Measurements from ENCODE around the gene FOXP1. TPM values are rescaled to one million over a fixed set of nuclear protein-coding genes. Genes with fewer than 3 reads are reported as not detected.

Gene FOXP1
- total and polyA plus RNA-seq, 3 experiments from 2014 or later: 142 to 185 (median 147) TPM

DNA sequence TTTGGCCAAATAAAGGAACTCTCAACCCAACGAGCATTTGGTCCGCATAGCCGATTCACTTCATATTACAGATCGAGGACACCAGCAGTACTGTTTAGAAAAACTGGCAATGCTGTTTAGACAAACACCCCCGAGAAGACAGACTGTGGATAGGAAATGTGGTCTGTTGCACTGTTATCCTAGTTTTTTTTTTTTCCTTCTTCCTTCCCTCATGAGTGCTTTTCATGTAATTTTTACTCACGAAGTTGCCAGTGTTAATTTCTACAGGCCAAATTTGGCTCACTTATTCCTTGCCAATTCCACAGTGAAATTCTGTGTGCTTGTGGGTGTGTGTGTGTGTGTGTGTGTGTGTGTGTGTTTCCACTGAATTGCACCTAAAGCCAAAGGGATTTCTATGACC, 165.7 kb downstream of the FOXP1 start:
- H3K9me3 ChIP-seq (ENCODE audit: low read length): no peaks in the 10 kb centered on the region
- no peaks in the 10 kb centered on the region for H3K36me3 ChIP-seq (ENCODE audit: insufficient read depth, low read length)
- POLR2A ChIA-PET: interaction anchor here (0.7 kb wide), 1 partner anchor 76 kb away, joined by 8 read pairs; no protein-coding TSS in a partner anchor
- H3K4me1 ChIP-seq (ENCODE audit: insufficient read depth, low read length): peaks cover 88% of the 10 kb centered on the region
- CTCF ChIA-PET: interaction anchor here (0.7 to 1.7 kb wide), 9 partner anchors 8 to 120 kb away, joined by 3 to 6 read pairs (median 3); no protein-coding TSS in a partner anchor
- no peak overlapping the region for H3K4me3 ChIP-seq (ENCODE audit: low read length)
- no peaks in the 10 kb centered on the region for H3K27me3 Mint-ChIP-seq
- peaks cover 0 to 5% (median 5%) of the 10 kb centered on the region in 3 donors for H3K36me3 Mint-ChIP-seq
- peak overlapping the region in 6 of 8 donors; percentile 5 to 95 (median 48) for H3K27ac Mint-ChIP-seq
- no peak for DNase-seq
- H3K27ac ChIP-seq (ENCODE audit: low read depth, low read length): no peak overlapping the region
- H3K4me1 Mint-ChIP-seq: peaks cover 82 to 97% (median 90%) of the 10 kb centered on the region in 3 donors
- H3K4me3 Mint-ChIP-seq: peak overlapping the region in 1 of 7 donors; percentile 35
- H3K9me3 Mint-ChIP-seq: no peaks in the 10 kb centered on the region
- H3K27me3 ChIP-seq (ENCODE audit: insufficient read depth, low read length, poor library complexity, severe bottlenecking): no peaks in the 10 kb centered on the region

DNA sequence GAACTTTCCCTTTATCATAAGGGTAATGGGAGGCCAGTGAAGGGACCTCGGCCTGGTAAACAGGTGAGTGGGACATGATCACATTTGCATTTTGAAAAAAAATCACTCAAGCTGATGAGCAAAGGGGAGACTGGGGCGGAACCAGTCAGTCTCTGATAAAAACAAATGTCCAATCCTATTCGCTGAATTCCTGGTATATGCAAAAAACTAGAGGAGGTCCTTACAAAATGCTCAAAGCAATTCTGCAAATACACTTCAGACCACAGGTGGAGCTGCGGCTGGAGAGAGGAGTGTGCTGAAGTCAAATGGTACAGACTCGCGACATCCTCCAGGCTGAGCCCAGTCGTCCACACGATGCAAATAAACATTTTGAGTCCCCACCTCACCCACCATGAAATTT, 166.7 kb downstream of the FOXP1 start:
- Mint-ChIP-seq H3K27ac (peak overlapping the region; percentile 58 to 95 (median 74)), H3K4me3 (peak overlapping the region in 5 of 7 donors; percentile 2 to 61 (median 50)), H3K4me1 (peaks cover 75 to 97% (median 90%) of the 10 kb centered on the region in 3 donors), H3K36me3 (peaks cover 0 to 8% (median 5%) of the 10 kb centered on the region in 3 donors), H3K9me3 (no peaks in the 10 kb centered on the region), H3K27me3 (no peaks in the 10 kb centered on the region)
- CTCF ChIA-PET: interaction anchor here (0.9 to 1.7 kb wide), 7 partner anchors 9 to 93 kb away, joined by 3 to 6 read pairs (median 3); no protein-coding TSS in a partner anchor
- peak in 3 of 5 donors; percentile 40 to 76 (median 60) for DNase-seq
- Histone ChIP-seq H3K27ac (ENCODE audit: low read depth, low read length) (no peak overlapping the region), H3K27me3 (ENCODE audit: insufficient read depth, low read length, poor library complexity, severe bottlenecking) (no peaks in the 10 kb centered on the region), H3K9me3 (ENCODE audit: low read length) (no peaks in the 10 kb centered on the region), H3K36me3 (ENCODE audit: insufficient read depth, low read length) (no peaks in the 10 kb centered on the region), H3K4me1 (ENCODE audit: insufficient read depth, low read length) (peaks cover 84% of the 10 kb centered on the region), H3K4me3 (ENCODE audit: low read length) (peak overlapping the region; percentile 23)
- POLR2A ChIA-PET: no interaction called here

DNA sequence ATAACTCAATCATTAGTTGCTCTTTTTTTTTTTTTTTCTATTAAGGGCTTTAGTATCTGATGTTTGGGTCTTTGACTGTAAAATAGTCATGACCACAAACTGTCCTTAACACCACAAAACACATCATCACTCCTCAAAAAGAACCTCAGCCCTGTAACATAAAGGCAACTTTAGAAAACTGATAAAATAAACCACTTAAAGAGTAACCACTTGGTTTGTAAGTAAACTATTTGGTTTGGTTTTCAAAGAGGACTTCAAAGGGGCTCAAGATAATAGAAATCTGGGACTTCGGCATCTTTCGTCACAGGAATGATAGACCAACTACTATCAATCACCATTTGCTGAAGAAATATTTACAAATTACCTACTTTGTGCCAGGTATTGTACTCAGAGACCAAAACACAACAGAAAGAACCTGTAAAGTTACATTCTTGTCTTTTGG, 167.8 kb downstream of the FOXP1 start:
- Mint-ChIP-seq H3K4me1 (peaks cover 68 to 95% (median 89%) of the 10 kb centered on the region in 3 donors), H3K36me3 (peaks cover 0 to 14% (median 7%) of the 10 kb centered on the region in 3 donors), H3K27ac (peak overlapping the region; percentile 62 to 96 (median 86)), H3K4me3 (peak overlapping the region; percentile 15 to 75 (median 62)), H3K27me3 (no peaks in the 10 kb centered on the region), H3K9me3 (no peaks in the 10 kb centered on the region)
- Histone ChIP-seq H3K27me3 (ENCODE audit: insufficient read depth, low read length, poor library complexity, severe bottlenecking) (no peaks in the 10 kb centered on the region), H3K9me3 (ENCODE audit: low read length) (no peaks in the 10 kb centered on the region), H3K4me3 (ENCODE audit: low read length) (no peak overlapping the region), H3K27ac (ENCODE audit: low read depth, low read length) (no peak overlapping the region), H3K4me1 (ENCODE audit: insufficient read depth, low read length) (peaks cover 76% of the 10 kb centered on the region), H3K36me3 (ENCODE audit: insufficient read depth, low read length) (no peaks in the 10 kb centered on the region)
- peak in 2 of 5 donors; percentile 71 to 72 for DNase-seq
- CTCF ChIA-PET: interaction anchor here (0.9 kb wide), 1 partner anchor 13 kb away, joined by 3 read pairs; no protein-coding TSS in a partner anchor
- POLR2A ChIA-PET: no interaction called here

DNA sequence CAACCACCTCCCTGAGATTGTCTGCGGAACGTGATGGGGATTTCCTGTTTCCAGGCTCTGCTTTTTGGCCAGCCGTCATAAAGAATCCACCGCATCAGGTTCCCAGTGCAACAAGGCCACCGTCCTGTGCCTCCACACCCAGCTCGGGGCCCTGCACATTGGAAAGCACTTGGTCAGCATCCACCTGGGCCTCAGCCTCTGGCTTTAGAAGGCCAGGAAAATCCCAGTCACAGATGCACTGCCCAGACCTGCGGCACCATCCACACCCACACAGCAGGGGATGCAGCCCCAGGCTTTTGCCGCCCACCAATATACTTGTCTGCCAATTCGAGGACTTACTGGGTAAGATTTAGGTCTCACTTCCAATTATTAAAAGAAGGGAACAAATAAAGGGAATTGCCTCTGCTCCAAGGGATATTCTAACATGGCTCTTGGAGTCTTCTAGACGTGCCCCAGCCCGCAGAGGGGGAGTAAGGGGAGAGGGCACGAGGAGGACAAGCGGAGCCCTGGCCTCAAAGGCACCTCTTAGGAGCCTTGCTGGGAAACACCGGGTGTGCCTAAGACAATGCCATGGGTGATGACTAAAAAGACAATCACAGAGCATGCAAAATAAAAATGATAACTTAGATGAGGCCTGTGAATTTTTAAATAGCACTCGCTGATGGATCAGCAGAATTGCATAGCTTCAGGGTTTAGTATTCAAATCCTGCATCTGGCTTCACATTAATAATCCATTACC, 169.2 kb downstream of the FOXP1 start:
- H3K27ac ChIP-seq (ENCODE audit: low read depth, low read length): no peak overlapping the region
- POLR2A ChIA-PET: no interaction called here
- no peaks in the 10 kb centered on the region for H3K9me3 ChIP-seq (ENCODE audit: low read length)
- Mint-ChIP-seq H3K36me3 (peaks cover 0 to 18% (median 7%) of the 10 kb centered on the region in 3 donors), H3K27me3 (no peaks in the 10 kb centered on the region), H3K4me1 (peaks cover 65 to 97% (median 90%) of the 10 kb centered on the region in 3 donors), H3K9me3 (no peaks in the 10 kb centered on the region), H3K27ac (peak overlapping the region in 6 of 8 donors; percentile 29 to 96 (median 80)), H3K4me3 (no peak overlapping the region)
- H3K4me1 ChIP-seq (ENCODE audit: insufficient read depth, low read length): peaks cover 83% of the 10 kb centered on the region
- no peaks in the 10 kb centered on the region for H3K36me3 ChIP-seq (ENCODE audit: insufficient read depth, low read length)
- CTCF ChIA-PET: no interaction called here
- DNase-seq: no peak
- H3K27me3 ChIP-seq (ENCODE audit: insufficient read depth, low read length, poor library complexity, severe bottlenecking): no peaks in the 10 kb centered on the region
- no peak overlapping the region for H3K4me3 ChIP-seq (ENCODE audit: low read length)

DNA sequence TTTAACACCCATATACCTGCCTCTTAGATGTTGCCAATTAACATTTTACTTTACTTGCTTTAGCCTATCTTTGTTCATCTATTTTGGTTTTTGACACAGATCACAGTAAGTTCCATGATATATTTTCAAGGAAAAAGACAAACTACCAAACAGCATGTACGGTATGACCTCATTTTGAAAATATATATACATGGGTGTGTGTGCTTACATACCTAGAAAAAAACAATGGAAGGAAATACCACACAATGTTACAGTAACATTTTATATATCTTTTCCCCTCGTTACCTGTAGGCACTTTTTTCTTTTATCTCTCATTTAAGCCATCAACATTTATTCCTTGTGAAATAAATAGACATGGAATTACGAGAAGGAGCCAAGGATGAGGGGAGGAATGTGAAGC, 170.0 kb downstream of the FOXP1 start:
- POLR2A ChIA-PET: no interaction called here
- H3K27ac Mint-ChIP-seq: peak overlapping the region in 5 of 8 donors; percentile 32 to 83 (median 52)
- peaks cover 76% of the 10 kb centered on the region for H3K4me1 ChIP-seq (ENCODE audit: insufficient read depth, low read length)

DNA sequence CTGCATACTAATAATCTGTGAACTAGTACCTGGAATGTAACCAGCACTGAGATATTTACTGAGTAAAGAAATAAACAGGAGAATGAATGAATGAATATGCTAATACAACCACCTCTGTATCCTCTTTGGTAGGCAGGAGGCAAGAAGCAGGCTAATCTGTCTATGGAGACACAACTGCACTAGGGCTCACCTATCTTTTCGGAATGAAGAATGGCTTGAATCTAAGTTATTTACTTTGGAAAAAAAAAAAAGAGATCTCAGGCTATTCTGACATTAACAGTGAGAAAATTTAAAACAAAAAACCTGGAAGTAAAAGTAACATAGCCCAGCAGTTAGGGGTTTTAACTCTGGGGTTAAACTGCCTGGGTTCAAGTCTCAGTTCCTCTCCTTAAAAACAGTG, 174.2 kb downstream of the FOXP1 start:
- peaks cover 37 to 91% (median 84%) of the 10 kb centered on the region in 3 donors for H3K4me1 Mint-ChIP-seq
- H3K27me3 Mint-ChIP-seq: no peaks in the 10 kb centered on the region
- Histone ChIP-seq H3K27me3 (ENCODE audit: insufficient read depth, low read length, poor library complexity, severe bottlenecking) (no peaks in the 10 kb centered on the region), H3K9me3 (ENCODE audit: low read length) (no peaks in the 10 kb centered on the region), H3K36me3 (ENCODE audit: insufficient read depth, low read length) (no peaks in the 10 kb centered on the region), H3K4me3 (ENCODE audit: low read length) (no peak overlapping the region), H3K27ac (ENCODE audit: low read depth, low read length) (no peak overlapping the region), H3K4me1 (ENCODE audit: insufficient read depth, low read length) (peaks cover 43% of the 10 kb centered on the region)
- no peak for DNase-seq
- H3K27ac Mint-ChIP-seq: peak overlapping the region in 4 of 8 donors; percentile 3 to 42 (median 28)
- ChIA-PET POLR2A (interaction anchor here (0.5 kb wide), 1 partner anchor 47 kb away, joined by 4 read pairs; no protein-coding TSS in a partner anchor), CTCF (interaction anchor here (1.2 kb wide), 1 partner anchor 9 kb away, joined by 4 read pairs; no protein-coding TSS in a partner anchor)
- no peak overlapping the region for H3K4me3 Mint-ChIP-seq
- no peaks in the 10 kb centered on the region for H3K9me3 Mint-ChIP-seq
- peaks cover 4 to 44% (median 9%) of the 10 kb centered on the region in 3 donors for H3K36me3 Mint-ChIP-seq

More for the DNA sequence above, 170.0 kb downstream of the FOXP1 start:
- no peak overlapping the region for H3K4me3 Mint-ChIP-seq
- DNase-seq: no peak
- peaks cover 69 to 99% (median 94%) of the 10 kb centered on the region in 3 donors for H3K4me1 Mint-ChIP-seq
- no peaks in the 10 kb centered on the region for H3K9me3 ChIP-seq (ENCODE audit: low read length)
- H3K4me3 ChIP-seq (ENCODE audit: low read length): no peak overlapping the region
- peaks cover 4 to 18% (median 8%) of the 10 kb centered on the region in 3 donors for H3K36me3 Mint-ChIP-seq
- no peaks in the 10 kb centered on the region for H3K27me3 Mint-ChIP-seq
- no peaks in the 10 kb centered on the region for H3K27me3 ChIP-seq (ENCODE audit: insufficient read depth, low read length, poor library complexity, severe bottlenecking)
- no peaks in the 10 kb centered on the region for H3K36me3 ChIP-seq (ENCODE audit: insufficient read depth, low read length)
- CTCF ChIA-PET: no interaction called here
- no peak overlapping the region for H3K27ac ChIP-seq (ENCODE audit: low read depth, low read length)
- no peaks in the 10 kb centered on the region for H3K9me3 Mint-ChIP-seq

DNA sequence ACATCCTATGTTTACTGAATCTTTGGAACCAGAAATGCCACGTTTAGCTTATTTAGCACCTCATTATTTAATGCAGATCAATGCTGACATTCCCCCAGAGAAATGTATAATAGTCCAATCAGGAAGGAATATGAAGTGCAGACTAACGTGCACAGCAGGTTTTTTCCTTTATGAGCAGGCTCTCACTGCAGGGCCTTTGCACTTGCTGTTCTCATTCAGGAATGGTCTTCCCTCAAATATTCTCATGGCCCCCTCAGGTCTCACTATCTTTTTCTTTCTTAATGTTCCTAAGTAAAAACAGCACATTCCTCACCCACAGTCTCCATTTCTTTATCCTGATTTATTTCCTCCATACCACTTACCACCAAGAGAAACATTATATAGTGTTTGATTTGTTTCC, 174.6 kb downstream of the FOXP1 start:
- no peak overlapping the region for H3K27ac ChIP-seq (ENCODE audit: low read depth, low read length)

DNA sequence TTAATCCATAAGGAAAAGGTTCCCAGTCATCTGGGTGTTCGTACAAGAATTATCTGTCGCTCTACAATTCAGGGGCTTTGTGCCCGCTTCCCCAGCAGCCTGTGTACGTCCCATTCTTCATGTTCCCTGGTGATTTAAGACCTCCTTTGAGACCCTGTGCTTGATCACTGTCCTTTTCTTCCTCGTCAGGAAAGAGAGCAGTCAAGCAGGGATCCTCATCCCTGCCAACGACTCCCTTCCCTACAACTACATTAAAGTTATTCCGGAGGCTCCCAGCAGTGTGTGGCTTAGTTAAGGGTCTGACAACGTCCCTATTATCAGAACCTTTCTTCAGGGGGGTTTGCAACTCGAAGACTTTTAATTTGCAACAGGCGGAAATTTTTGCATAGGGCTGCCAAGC, 175.7 kb downstream of the FOXP1 start:
- DNase-seq: no peak
- Mint-ChIP-seq H3K27ac (peak overlapping the region in 1 of 8 donors; percentile 63), H3K4me3 (no peak overlapping the region), H3K9me3 (no peaks in the 10 kb centered on the region), H3K4me1 (peaks cover 32 to 88% (median 78%) of the 10 kb centered on the region in 3 donors), H3K27me3 (no peaks in the 10 kb centered on the region), H3K36me3 (peaks cover 4 to 44% (median 9%) of the 10 kb centered on the region in 3 donors)
- H3K36me3 ChIP-seq (ENCODE audit: insufficient read depth, low read length): no peaks in the 10 kb centered on the region
- no peaks in the 10 kb centered on the region for H3K9me3 ChIP-seq (ENCODE audit: low read length)
- H3K27me3 ChIP-seq (ENCODE audit: insufficient read depth, low read length, poor library complexity, severe bottlenecking): no peaks in the 10 kb centered on the region
- POLR2A ChIA-PET: no interaction called here
- no peak overlapping the region for H3K4me3 ChIP-seq (ENCODE audit: low read length)
- H3K27ac ChIP-seq (ENCODE audit: low read depth, low read length): no peak overlapping the region
- CTCF ChIA-PET: no interaction called here
- peaks cover 39% of the 10 kb centered on the region for H3K4me1 ChIP-seq (ENCODE audit: insufficient read depth, low read length)

More for the DNA sequence above, 174.6 kb downstream of the FOXP1 start:
- POLR2A ChIA-PET: interaction anchor here (0.6 kb wide), 1 partner anchor 399 kb away, joined by 6 read pairs; no protein-coding TSS in a partner anchor
- Histone ChIP-seq H3K36me3 (ENCODE audit: insufficient read depth, low read length) (no peaks in the 10 kb centered on the region), H3K4me3 (ENCODE audit: low read length) (no peak overlapping the region), H3K4me1 (ENCODE audit: insufficient read depth, low read length) (peaks cover 38% of the 10 kb centered on the region), H3K27me3 (ENCODE audit: insufficient read depth, low read length, poor library complexity, severe bottlenecking) (no peaks in the 10 kb centered on the region), H3K9me3 (ENCODE audit: low read length) (no peaks in the 10 kb centered on the region)
- CTCF ChIA-PET: no interaction called here
- DNase-seq: no peak
- peaks cover 4 to 44% (median 9%) of the 10 kb centered on the region in 3 donors for H3K36me3 Mint-ChIP-seq
- H3K4me3 Mint-ChIP-seq: no peak overlapping the region
- no peaks in the 10 kb centered on the region for H3K9me3 Mint-ChIP-seq
- no peaks in the 10 kb centered on the region for H3K27me3 Mint-ChIP-seq
- H3K4me1 Mint-ChIP-seq: peaks cover 34 to 89% (median 82%) of the 10 kb centered on the region in 3 donors
- H3K27ac Mint-ChIP-seq: peak overlapping the region in 3 of 8 donors; percentile 3 to 42 (median 24)

Measured in CD8-positive, alpha-beta memory T cell (primary cell).